MM.1S (cell line): ENCODE results near the gene TRIM51.
"Not testable (repeated sequence)": the region's sequence is repeated elsewhere in the genome, so short reads cannot be mapped to it uniquely, and the experiment has no call there.

ENCODE experiments used
- EZH2 ChIP-seq: fragments of 300-600 bp; sonication (generic); optimal IDR thresholded peaks from 2 replicates; pipeline ENCODE3; 2017; ENCODE audit warnings: low read depth, mild to moderate bottlenecking, antibody characterized with exemption, low read length, mixed read lengths
- TF ChIP-seq, protein P1 (sequence below): fragments of 300-600 bp; sonication (generic); IDR thresholded peaks from 2 replicates; pipeline ENCODE4 v1.5.1; 2016; ENCODE audit warnings: antibody characterized with exemption, low read length, mixed read lengths

DNA sequence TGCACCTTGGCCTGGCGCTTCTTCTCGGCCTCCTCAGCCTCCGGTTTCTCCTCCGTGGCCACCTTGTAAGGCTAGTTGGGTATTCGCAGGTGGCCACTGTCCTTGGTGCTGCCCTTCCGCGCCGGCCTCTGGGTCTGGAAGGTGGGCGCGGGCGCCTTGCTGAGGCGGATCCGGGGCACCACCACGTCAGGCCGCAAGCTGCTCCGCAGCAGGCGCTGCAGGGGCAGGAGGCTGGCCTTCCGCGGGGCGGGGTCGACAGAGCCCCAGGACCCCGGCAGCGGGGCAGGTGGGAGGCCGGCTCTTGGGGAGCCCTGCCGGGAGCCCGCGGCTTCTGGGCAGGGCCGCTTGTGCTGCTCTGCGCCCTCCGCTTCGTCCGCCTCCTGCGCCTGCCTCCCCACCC lies 10.4 kb upstream of the TRIM51 start:
- TF ChIP-seq, protein P1, sequence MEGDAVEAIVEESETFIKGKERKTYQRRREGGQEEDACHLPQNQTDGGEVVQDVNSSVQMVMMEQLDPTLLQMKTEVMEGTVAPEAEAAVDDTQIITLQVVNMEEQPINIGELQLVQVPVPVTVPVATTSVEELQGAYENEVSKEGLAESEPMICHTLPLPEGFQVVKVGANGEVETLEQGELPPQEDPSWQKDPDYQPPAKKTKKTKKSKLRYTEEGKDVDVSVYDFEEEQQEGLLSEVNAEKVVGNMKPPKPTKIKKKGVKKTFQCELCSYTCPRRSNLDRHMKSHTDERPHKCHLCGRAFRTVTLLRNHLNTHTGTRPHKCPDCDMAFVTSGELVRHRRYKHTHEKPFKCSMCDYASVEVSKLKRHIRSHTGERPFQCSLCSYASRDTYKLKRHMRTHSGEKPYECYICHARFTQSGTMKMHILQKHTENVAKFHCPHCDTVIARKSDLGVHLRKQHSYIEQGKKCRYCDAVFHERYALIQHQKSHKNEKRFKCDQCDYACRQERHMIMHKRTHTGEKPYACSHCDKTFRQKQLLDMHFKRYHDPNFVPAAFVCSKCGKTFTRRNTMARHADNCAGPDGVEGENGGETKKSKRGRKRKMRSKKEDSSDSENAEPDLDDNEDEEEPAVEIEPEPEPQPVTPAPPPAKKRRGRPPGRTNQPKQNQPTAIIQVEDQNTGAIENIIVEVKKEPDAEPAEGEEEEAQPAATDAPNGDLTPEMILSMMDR: not testable (repeated sequence)
- not testable (repeated sequence) for TF ChIP-seq EZH2
